CD4-positive, alpha-beta memory T cell (primary cell): ENCODE results near the gene TRAF4. TPM values are rescaled to one million over a fixed set of nuclear protein-coding genes. Genes with fewer than 3 reads are reported as not detected.
A peak's percentile ranks its signal among the peaks of the same experiment; 100 is the strongest.

Experiments
- CTCF ChIA-PET: fragments of 350-600 bp; sonication (Branson Sonifier 250); formaldehyde crosslinking; loops from one replicate; lab custom pipeline; 2021; ENCODE audit warnings: inconsistent platforms; ENCODE audit not compliant: partially characterized antibody; lab: Charles Lee
- POLR2A ChIA-PET: fragments of 350-600 bp; sonication (Branson Sonifier 250); formaldehyde crosslinking; loops from one replicate; lab custom pipeline; 2021; ENCODE audit not compliant: partially characterized antibody; lab: Charles Lee
- DNase-seq, 5 donors: peaks; one replicate each; pipeline versions ENCODE4 v3.0.0 to v3.0.0-alpha.2; 2020 to 2022; ENCODE audit warnings: mixed read lengths in 1 of 5
- H3K27ac ChIP-seq: one replicate; pipeline ENCODE4 v1.7.0; 2013; ENCODE audit warnings: low read depth, low read length
- H3K27me3 ChIP-seq: 2 replicates; pipeline ENCODE4 v1.7.0; 2013; ENCODE audit warnings: mild to moderate bottlenecking, low read length, moderate library complexity; ENCODE audit not compliant: insufficient read depth
- H3K36me3 ChIP-seq: 2 replicates; pipeline ENCODE4 v1.7.0; 2013; ENCODE audit warnings: mild to moderate bottlenecking, low read length, moderate library complexity; ENCODE audit not compliant: insufficient read depth
- H3K4me1 ChIP-seq: 2 replicates; pipeline ENCODE4 v1.7.0; 2013; ENCODE audit warnings: mild to moderate bottlenecking, low read length, moderate library complexity; ENCODE audit not compliant: insufficient read depth
- H3K4me3 ChIP-seq, 2 donors: one replicate each; pipeline ENCODE4 v1.7.0; 2013; ENCODE audit warnings: low read length in 2 of 2, mild to moderate bottlenecking in 1 of 2
- H3K9me3 ChIP-seq, 2 donors: one replicate each; pipeline ENCODE4 v1.7.0; 2013; ENCODE audit warnings: low read length in 2 of 2, control low read depth in 1 of 2; ENCODE audit not compliant: control insufficient read depth in 1 of 2
- H3K27ac Mint-ChIP-seq, 7 donors: one replicate each; pipeline ENCODE4 v1.8.0; 2020 to 2021; ENCODE audit warnings: mixed read lengths in 7 of 7, mild to moderate bottlenecking in 6 of 7, inconsistent platforms in 3 of 7, moderate library complexity in 3 of 7
- H3K27me3 Mint-ChIP-seq, 2 donors: one replicate each; pipeline ENCODE4 v1.8.0; 2020 to 2021; ENCODE audit warnings: mixed read lengths in 2 of 2
- H3K36me3 Mint-ChIP-seq, 2 donors: one replicate each; pipeline ENCODE4 v1.8.0; 2020 to 2021; ENCODE audit warnings: mixed read lengths in 2 of 2, inconsistent platforms in 1 of 2, mild to moderate bottlenecking in 1 of 2
- H3K4me1 Mint-ChIP-seq, 4 donors: one replicate each; pipeline ENCODE4 v1.8.0; 2020 to 2021; ENCODE audit warnings: mixed read lengths in 4 of 4, mild to moderate bottlenecking in 1 of 4
- H3K4me3 Mint-ChIP-seq, 8 donors: one replicate each; pipeline ENCODE4 v1.8.0; 2020 to 2021; ENCODE audit warnings: mixed read lengths in 8 of 8, mild to moderate bottlenecking in 7 of 8, moderate library complexity in 6 of 8, inconsistent platforms in 3 of 8
- H3K9me3 Mint-ChIP-seq, 8 donors: one replicate each; pipeline ENCODE4 v1.8.0; 2020 to 2021; ENCODE audit warnings: mixed read lengths in 8 of 8, mild to moderate bottlenecking in 5 of 8, inconsistent platforms in 3 of 8, moderate library complexity in 1 of 8
- intact Hi-C: fragments of 100-400 bp; cut with micrococcal nuclease; formaldehyde crosslinking; loops from one replicate; pipeline ENCODE4 v1.15.1; 2023
- polyA plus RNA-seq, 2 donors: library from polyadenylated mRNA; unstranded; fragments of 300-500 nt; fragmentation: Illumina TruSeq; gene quantifications; one replicate each; pipeline ENCODE4 v1.2.3, GENCODE V29; 2021
- total RNA-seq, 2 experiments: library from RNA; stranded (reverse); gene quantifications; one replicate each; pipeline ENCODE4 v1.2.3, GENCODE V29; 2021

Gene TRAF4
- total and polyA plus RNA-seq, 4 experiments from 2014 or later, result 0.61 to 32.9 (median 16.9) TPM

GRCh38 chr17:28744972-28745785 lies 1.4 kb downstream of the TRAF4 start:
- Histone ChIP-seq H3K36me3 (peaks cover 23% of the 10 kb centered on the region), H3K4me3 (peak overlapping the region; percentile 64 to 81), H3K27me3 (no peaks in the 10 kb centered on the region), H3K4me1 (peaks cover 28% of the 10 kb centered on the region), H3K9me3 (no peaks in the 10 kb centered on the region), H3K27ac (peak overlapping the region; percentile 67)
- peak overlapping the region; percentile 90 to 98 (median 96) for H3K27ac Mint-ChIP-seq
- POLR2A ChIA-PET, result interaction anchor here (0.8 to 19.4 kb wide), 11 partner anchors 10 to 207 kb away, joined by 3 to 528 read pairs (median 4); partner anchors contain the start of genes BLTP2, NEK8, PHF12 and PROCA1
- CTCF ChIA-PET, result interaction anchor here (0.7 to 13.1 kb wide), 6 partner anchors 15 to 220 kb away, joined by 3 to 492 read pairs (median 4); partner anchors contain the start of genes NEK8 and TLCD1
- H3K27me3 Mint-ChIP-seq, result no peaks in the 10 kb centered on the region
- peak; percentile 25 to 59 (median 37) for DNase-seq
- H3K9me3 Mint-ChIP-seq, result no peaks in the 10 kb centered on the region
- peaks cover 0 to 21% of the 10 kb centered on the region in 2 donors for H3K36me3 Mint-ChIP-seq
- H3K4me1 Mint-ChIP-seq, result peaks cover 8 to 27% (median 18%) of the 10 kb centered on the region in 4 donors
- H3K4me3 Mint-ChIP-seq, result peak overlapping the region; percentile 87 to 92 (median 90)
- intact Hi-C loops, result loop anchor here (1.0 kb wide), 1 partner anchor 17 kb away; the partner anchor contains the start of gene NEK8

- Mint-ChIP-seq H3K36me3 (peaks cover 0 to 22% of the 10 kb centered on the region in 2 donors), H3K27ac (peak overlapping the region; percentile 74 to 97 (median 92)), H3K4me3 (peak overlapping the region in 7 of 8 donors; percentile 38 to 91 (median 59)), H3K9me3 (no peaks in the 10 kb centered on the region), H3K27me3 (no peaks in the 10 kb centered on the region), H3K4me1 (peaks cover 8 to 29% (median 18%) of the 10 kb centered on the region in 4 donors)
- no peak for DNase-seq
- H3K4me3 ChIP-seq, result no peak overlapping the region
- CTCF ChIA-PET, result interaction anchor here (0.7 to 13.1 kb wide), 8 partner anchors 15 to 220 kb away, joined by 3 to 492 read pairs (median 4); partner anchors contain the start of genes NEK8 and TLCD1
- H3K36me3 ChIP-seq, result peaks cover 23% of the 10 kb centered on the region
- peak overlapping the region; percentile 67 for H3K27ac ChIP-seq
- no peaks in the 10 kb centered on the region for H3K27me3 ChIP-seq
- POLR2A ChIA-PET, result interaction anchor here (1.8 to 19.4 kb wide), 4 partner anchors 11 to 206 kb away, joined by 8 to 528 read pairs (median 12); partner anchors contain the start of genes NEK8, PHF12, PROCA1 and RPL23A
- intact Hi-C loops, result no loop called here
- H3K9me3 ChIP-seq, result no peaks in the 10 kb centered on the region
- peaks cover 28% of the 10 kb centered on the region for H3K4me1 ChIP-seq
These were observed 2.1 kb downstream of the TRAF4 start for GRCh38 chr17:28745786-28746411.

GRCh38 chr17:28746611-28747050 lies 2.8 kb downstream of the TRAF4 start:
- peaks cover 28% of the 10 kb centered on the region for H3K4me1 ChIP-seq
- no peaks in the 10 kb centered on the region for H3K9me3 ChIP-seq
- intact Hi-C loops, result no loop called here
- Mint-ChIP-seq H3K27ac (peak overlapping the region in 6 of 7 donors; percentile 74 to 95 (median 79)), H3K4me3 (peak overlapping the region in 5 of 8 donors; percentile 28 to 91 (median 55)), H3K4me1 (peaks cover 8 to 29% (median 18%) of the 10 kb centered on the region in 4 donors), H3K9me3 (no peaks in the 10 kb centered on the region), H3K27me3 (no peaks in the 10 kb centered on the region), H3K36me3 (peaks cover 0 to 22% of the 10 kb centered on the region in 2 donors)
- H3K4me3 ChIP-seq, result no peak overlapping the region
- peaks cover 23% of the 10 kb centered on the region for H3K36me3 ChIP-seq
- DNase-seq, result no peak
- ChIA-PET CTCF (interaction anchor here (1.0 to 13.1 kb wide), 4 partner anchors 17 to 170 kb away, joined by 3 to 492 read pairs (median 6); partner anchors contain the start of genes NEK8 and TLCD1), POLR2A (interaction anchor here (19.4 kb wide), 1 partner anchor 22 kb away, joined by 528 read pairs; the partner anchor contains the start of genes NEK8, RPL23A and TLCD1)
- H3K27ac ChIP-seq, result peak overlapping the region; percentile 67
- H3K27me3 ChIP-seq, result no peaks in the 10 kb centered on the region

GRCh38 chr17:28747051-28747691 lies 3.4 kb downstream of the TRAF4 start:
- H3K27me3 Mint-ChIP-seq, result no peaks in the 10 kb centered on the region
- no peak overlapping the region for H3K27ac ChIP-seq
- H3K9me3 ChIP-seq, result no peaks in the 10 kb centered on the region
- H3K4me3 ChIP-seq, result no peak overlapping the region
- intact Hi-C loops, result no loop called here
- no peaks in the 10 kb centered on the region for H3K27me3 ChIP-seq
- H3K9me3 Mint-ChIP-seq, result no peaks in the 10 kb centered on the region
- H3K27ac Mint-ChIP-seq, result peak overlapping the region in 2 of 7 donors; percentile 29 to 92
- H3K4me1 ChIP-seq, result peaks cover 28% of the 10 kb centered on the region
- no peak for DNase-seq
- H3K36me3 ChIP-seq, result peaks cover 23% of the 10 kb centered on the region
- H3K4me1 Mint-ChIP-seq, result peaks cover 8 to 29% (median 18%) of the 10 kb centered on the region in 4 donors
- no peak overlapping the region for H3K4me3 Mint-ChIP-seq
- peaks cover 0 to 22% of the 10 kb centered on the region in 2 donors for H3K36me3 Mint-ChIP-seq
- ChIA-PET POLR2A (interaction anchor here (19.4 kb wide), 1 partner anchor 23 kb away, joined by 528 read pairs; the partner anchor contains the start of genes NEK8, RPL23A and TLCD1), CTCF (interaction anchor here (0.9 to 13.1 kb wide), 3 partner anchors 17 to 28 kb away, joined by 3 to 492 read pairs (median 6); partner anchors contain the start of genes NEK8, RPL23A and TLCD1)

- CTCF ChIA-PET, result interaction anchor here (0.9 to 13.1 kb wide), 5 partner anchors 15 to 154 kb away, joined by 3 to 492 read pairs (median 6); partner anchors contain the start of genes NEK8, RPL23A and TLCD1
These were observed 4.3 kb downstream of the TRAF4 start for GRCh38 chr17:28747801-28748750.

More at GRCh38 chr17:28747801-28748750, 4.3 kb downstream of the TRAF4 start:
- H3K4me1 Mint-ChIP-seq, result peaks cover 10 to 29% (median 18%) of the 10 kb centered on the region in 4 donors
- H3K27me3 Mint-ChIP-seq, result no peaks in the 10 kb centered on the region
- no peaks in the 10 kb centered on the region for H3K27me3 ChIP-seq
- no peak overlapping the region for H3K4me3 ChIP-seq
- peak overlapping the region in 5 of 7 donors; percentile 57 to 92 (median 77) for H3K27ac Mint-ChIP-seq
- POLR2A ChIA-PET, result interaction anchor here (19.4 kb wide), 1 partner anchor 24 kb away, joined by 528 read pairs; the partner anchor contains the start of genes NEK8, RPL23A and TLCD1
- H3K36me3 Mint-ChIP-seq, result peaks cover 0 to 22% of the 10 kb centered on the region in 2 donors
- H3K4me1 ChIP-seq, result peaks cover 26% of the 10 kb centered on the region
- peaks cover 23% of the 10 kb centered on the region for H3K36me3 ChIP-seq
- H3K27ac ChIP-seq, result no peak overlapping the region
- no peak for DNase-seq
- H3K4me3 Mint-ChIP-seq, result peak overlapping the region in 2 of 8 donors; percentile 25 to 57
- intact Hi-C loops, result no loop called here
- no peaks in the 10 kb centered on the region for H3K9me3 ChIP-seq
- no peaks in the 10 kb centered on the region for H3K9me3 Mint-ChIP-seq
